ENCODE results near the gene KDM5A. TPM values are rescaled to one million over a fixed set of nuclear protein-coding genes. Genes with fewer than 3 reads are reported as not detected.
A peak's percentile ranks its signal among the peaks of the same experiment; 100 is the strongest.

The KDM5A gene
- total RNA-seq, 1 donor from 2014 or later = 79.8 TPM

GRCh38 chr12:252636-253035 is 136.5 kb downstream of the KDM5A start:
- no peak for FAIRE-seq
- no peak overlapping the region for H3K4me3 Mint-ChIP-seq (ENCODE audit: unreplicated experiment)
- no peak overlapping the region for H3K4me2 ChIP-seq (ENCODE audit: low read length)

GRCh38 chr12:247271-247670 is 141.8 kb downstream of the KDM5A start:
- Mint-ChIP-seq H3K27ac (ENCODE audit: unreplicated experiment) (no peak overlapping the region), H3K36me3 (ENCODE audit: low read depth, unreplicated experiment) (peaks cover 4% of the 10 kb centered on the region), H3K9me3 (ENCODE audit: unreplicated experiment) (peaks cover 9% of the 10 kb centered on the region), H3K4me3 (ENCODE audit: unreplicated experiment) (no peak overlapping the region), H3K4me1 (ENCODE audit: low read depth, unreplicated experiment) (peaks cover 3% of the 10 kb centered on the region), H3K27me3 (ENCODE audit: low read depth, unreplicated experiment) (peaks cover 5% of the 10 kb centered on the region)
- Histone ChIP-seq H4K20me1 (ENCODE audit: insufficient read depth, low read length) (no peaks in the 10 kb centered on the region), H3K4me3 (ENCODE audit: insufficient read depth, low read depth, low read length) (no peak overlapping the region), H3K4me1 (ENCODE audit: insufficient read depth, low read length) (no peaks in the 10 kb centered on the region), H2AFZ (ENCODE audit: low read depth, low read length) (no peak overlapping the region), H3K9me3 (ENCODE audit: insufficient read depth, low read depth, low read length) (no peaks in the 10 kb centered on the region), H3K36me3 (ENCODE audit: insufficient read depth, low read length) (no peaks in the 10 kb centered on the region), H3K27ac (ENCODE audit: low read depth, low read length) (no peak overlapping the region), H3K9ac (ENCODE audit: low read length) (no peak overlapping the region), H3K27me3 (ENCODE audit: insufficient read depth, low read length) (peaks cover 3% of the 10 kb centered on the region), H3K4me2 (ENCODE audit: low read length) (no peak overlapping the region), H3K79me2 (ENCODE audit: insufficient read depth, low read length) (no peaks in the 10 kb centered on the region)
- DNase-seq (ENCODE audit: low read depth) (no peak), FAIRE-seq (no peak)
- TF ChIP-seq CTCF (IDR thresholded peaks at IDR 0.05; ENCODE audit: insufficient read depth, low read depth, low read length) (no peak), EZH2 (IDR thresholded peaks at IDR 0.05; ENCODE audit: insufficient read depth, low read length) (no peak)

More at GRCh38 chr12:252636-253035, 136.5 kb downstream of the KDM5A start:
- H3K27ac Mint-ChIP-seq (ENCODE audit: unreplicated experiment) = no peak overlapping the region
- DNase-seq (ENCODE audit: low read depth) = no peak
- H3K4me1 ChIP-seq (ENCODE audit: insufficient read depth, low read length) = no peaks in the 10 kb centered on the region
- H3K4me1 Mint-ChIP-seq (ENCODE audit: low read depth, unreplicated experiment) = peaks cover 4% of the 10 kb centered on the region
- H3K9me3 ChIP-seq (ENCODE audit: insufficient read depth, low read depth, low read length) = no peaks in the 10 kb centered on the region
- no peak overlapping the region for H2AFZ ChIP-seq (ENCODE audit: low read depth, low read length)
- H3K27ac ChIP-seq (ENCODE audit: low read depth, low read length) = no peak overlapping the region
- TF ChIP-seq EZH2 (IDR thresholded peaks at IDR 0.05; ENCODE audit: insufficient read depth, low read length) (no peak), CTCF (IDR thresholded peaks at IDR 0.05; ENCODE audit: insufficient read depth, low read depth, low read length) (no peak)
- H3K27me3 Mint-ChIP-seq (ENCODE audit: low read depth, unreplicated experiment) = peaks cover 21% of the 10 kb centered on the region
- no peak overlapping the region for H3K9ac ChIP-seq (ENCODE audit: low read length)
- no peak overlapping the region for H3K4me3 ChIP-seq (ENCODE audit: insufficient read depth, low read depth, low read length)
- H3K36me3 Mint-ChIP-seq (ENCODE audit: low read depth, unreplicated experiment) = peaks cover 16% of the 10 kb centered on the region
- no peaks in the 10 kb centered on the region for H3K79me2 ChIP-seq (ENCODE audit: insufficient read depth, low read length)
- H4K20me1 ChIP-seq (ENCODE audit: insufficient read depth, low read length) = no peaks in the 10 kb centered on the region
- H3K27me3 ChIP-seq (ENCODE audit: insufficient read depth, low read length) = peaks cover 3% of the 10 kb centered on the region
- peaks cover 12% of the 10 kb centered on the region for H3K9me3 Mint-ChIP-seq (ENCODE audit: unreplicated experiment)
- no peaks in the 10 kb centered on the region for H3K36me3 ChIP-seq (ENCODE audit: insufficient read depth, low read length)

GRCh38 chr12:243381-243780 is 145.7 kb downstream of the KDM5A start:
- peaks cover 8% of the 10 kb centered on the region for H3K27me3 Mint-ChIP-seq (ENCODE audit: low read depth, unreplicated experiment)
- no peak for FAIRE-seq

More at GRCh38 chr12:243381-243780, 145.7 kb downstream of the KDM5A start:
- Histone ChIP-seq H3K36me3 (ENCODE audit: insufficient read depth, low read length) (no peaks in the 10 kb centered on the region), H3K4me1 (ENCODE audit: insufficient read depth, low read length) (no peaks in the 10 kb centered on the region), H3K9ac (ENCODE audit: low read length) (no peak overlapping the region), H3K27ac (ENCODE audit: low read depth, low read length) (no peak overlapping the region), H3K4me3 (ENCODE audit: insufficient read depth, low read depth, low read length) (no peak overlapping the region), H3K9me3 (ENCODE audit: insufficient read depth, low read depth, low read length) (peaks cover under 1% of the 10 kb centered on the region), H3K27me3 (ENCODE audit: insufficient read depth, low read length) (no peaks in the 10 kb centered on the region), H3K4me2 (ENCODE audit: low read length) (no peak overlapping the region), H4K20me1 (ENCODE audit: insufficient read depth, low read length) (no peaks in the 10 kb centered on the region), H2AFZ (ENCODE audit: low read depth, low read length) (no peak overlapping the region), H3K79me2 (ENCODE audit: insufficient read depth, low read length) (no peaks in the 10 kb centered on the region)
- Mint-ChIP-seq H3K36me3 (ENCODE audit: low read depth, unreplicated experiment) (peaks cover 2% of the 10 kb centered on the region), H3K9me3 (ENCODE audit: unreplicated experiment) (peaks cover 10% of the 10 kb centered on the region), H3K27ac (ENCODE audit: unreplicated experiment) (no peak overlapping the region), H3K4me1 (ENCODE audit: low read depth, unreplicated experiment) (peaks cover 3% of the 10 kb centered on the region), H3K4me3 (ENCODE audit: unreplicated experiment) (no peak overlapping the region)
- DNase-seq (ENCODE audit: low read depth) = peak; percentile 11
- no peak for TF ChIP-seq CTCF (IDR thresholded peaks at IDR 0.05; ENCODE audit: insufficient read depth, low read depth, low read length)
- TF ChIP-seq EZH2 (IDR thresholded peaks at IDR 0.05; ENCODE audit: insufficient read depth, low read length) = no peak
